Esophagus muscularis mucosa (tissue), 3 donors: ENCODE data around the gene MX2.

Source experiments
- CTCF ChIP-seq, 3 experiments: fragments of 200-600 bp in 2 of 3; fragments of 450-650 bp in 1 of 3; sonication (generic) in 2 of 3; IDR thresholded peaks; one replicate each; pipeline ENCODE4 v1.5.1; 2017 to 2019; ENCODE audit warnings: antibody characterized with exemption in 3 of 3, mild to moderate bottlenecking in 2 of 3, moderate library complexity in 1 of 3
- POLR2A ChIP-seq: fragments of 450-650 bp; IDR thresholded peaks from one replicate; pipeline ENCODE4 v1.6.1; 2017; ENCODE audit warnings: antibody characterized with exemption, moderate library complexity, mild to moderate bottlenecking, low read depth
- POLR2AphosphoS5 ChIP-seq, 2 donors: sonication (generic); formaldehyde crosslinking; IDR thresholded peaks; one replicate each; pipeline ENCODE4 v1.6.1; 2017; ENCODE audit warnings: antibody characterized with exemption in 2 of 2

GRCh38 chr21:41418956-41419680 is 57.3 kb downstream of the MX2 start:
- TF ChIP-seq CTCF (IDR thresholded peaks at IDR 0.05) (no peak), POLR2A (no peak), POLR2AphosphoS5 (IDR thresholded peaks at IDR 0.05) (no peak)
